HG02642 (cell line): Measurements from ENCODE around the gene UBE2G2.

Source experiments
- ATAC-seq: cut with Tn5 transposase; IDR thresholded peaks from one replicate; pipeline ENCODE4 v1.9.1; 2021; ENCODE audit warnings: mild to moderate bottlenecking; ENCODE audit not compliant: unreplicated experiment, poor library complexity

UBE2G2 gene

GRCh38 chr21:44792702-44793591 is 8.7 kb downstream of the UBE2G2 start:
- ATAC-seq, result no peak

DNA sequence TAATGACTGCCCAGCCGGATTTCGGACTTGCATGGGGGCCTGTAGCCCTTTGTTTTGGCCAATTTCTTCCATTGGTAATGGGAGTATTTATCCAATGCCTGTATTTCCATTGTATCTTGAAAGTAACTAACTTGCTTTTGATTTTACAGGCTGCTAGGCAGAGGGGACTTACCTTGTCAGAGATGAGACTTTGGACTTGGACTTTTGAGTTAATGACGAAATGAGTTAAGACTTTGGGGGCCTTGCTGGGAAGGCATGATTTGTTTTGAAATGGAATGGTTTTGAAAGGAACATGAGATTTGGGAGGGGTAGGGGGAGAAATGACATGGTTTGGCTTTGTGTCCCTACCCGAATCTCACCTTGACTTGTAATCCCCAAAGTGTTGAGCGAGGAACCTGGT is 9.6 kb downstream of the UBE2G2 start:
- no peak for ATAC-seq

- no peak for ATAC-seq
These were observed 10.4 kb downstream of the UBE2G2 start for GRCh38 chr21:44791246-44791645.

- ATAC-seq, result no peak
These were observed 11.3 kb downstream of the UBE2G2 start for GRCh38 chr21:44790368-44790767.

- ATAC-seq, result no peak
These were observed 11.7 kb downstream of the UBE2G2 start for GRCh38 chr21:44789880-44790279.

DNA sequence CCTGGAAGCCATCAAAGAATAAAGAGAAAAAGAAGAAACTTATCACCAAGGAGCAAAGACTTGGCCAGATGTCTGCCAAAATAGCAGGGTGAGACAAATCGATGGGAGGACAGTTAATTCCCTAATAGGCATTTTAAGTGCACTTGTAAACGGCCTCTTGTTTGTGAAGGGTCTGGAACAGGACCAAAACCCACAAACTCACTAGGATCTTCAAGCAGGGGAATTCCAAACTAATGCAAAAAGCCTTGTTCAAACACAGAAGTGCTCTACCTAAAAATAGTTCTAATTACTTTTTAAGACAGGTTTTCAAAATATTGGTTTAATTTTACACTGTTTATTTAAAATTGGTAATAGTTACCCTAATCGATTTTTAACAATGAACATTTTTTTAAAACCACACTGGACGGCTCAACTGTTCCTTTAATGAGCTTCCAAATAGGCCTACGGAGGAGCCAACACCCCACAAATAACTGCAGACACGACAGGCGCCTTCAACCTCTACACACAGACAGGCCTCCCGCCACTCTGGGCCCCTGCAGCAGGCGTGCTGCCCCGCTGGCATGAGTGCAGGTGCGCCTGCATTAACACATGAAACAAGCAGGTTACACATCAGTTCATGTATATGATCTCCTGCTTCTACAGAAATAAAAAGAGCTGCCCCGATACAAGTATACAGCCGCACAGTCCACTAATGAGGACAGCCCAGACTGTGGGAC is 15.8 kb downstream of the UBE2G2 start:
- no peak for ATAC-seq

DNA sequence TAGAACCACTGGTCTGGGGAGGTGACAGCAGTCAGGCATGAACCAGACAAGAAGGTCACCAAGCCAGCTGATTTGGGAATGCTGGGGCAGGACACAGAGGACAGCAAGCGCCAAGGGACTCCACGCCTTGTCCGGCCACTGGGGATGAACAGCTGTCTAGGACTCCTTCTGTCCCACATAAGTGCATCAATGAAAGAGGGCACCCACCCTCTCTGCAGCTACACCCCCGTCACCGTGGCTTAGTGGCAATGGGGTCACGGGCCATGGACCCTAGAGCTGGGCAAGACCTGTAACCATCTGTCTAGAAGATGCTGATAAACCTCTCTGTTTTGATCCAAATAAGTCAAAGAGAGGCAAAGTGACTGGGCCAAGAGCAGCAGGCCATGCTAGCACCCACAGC is 16.8 kb downstream of the UBE2G2 start:
- no peak for ATAC-seq

DNA sequence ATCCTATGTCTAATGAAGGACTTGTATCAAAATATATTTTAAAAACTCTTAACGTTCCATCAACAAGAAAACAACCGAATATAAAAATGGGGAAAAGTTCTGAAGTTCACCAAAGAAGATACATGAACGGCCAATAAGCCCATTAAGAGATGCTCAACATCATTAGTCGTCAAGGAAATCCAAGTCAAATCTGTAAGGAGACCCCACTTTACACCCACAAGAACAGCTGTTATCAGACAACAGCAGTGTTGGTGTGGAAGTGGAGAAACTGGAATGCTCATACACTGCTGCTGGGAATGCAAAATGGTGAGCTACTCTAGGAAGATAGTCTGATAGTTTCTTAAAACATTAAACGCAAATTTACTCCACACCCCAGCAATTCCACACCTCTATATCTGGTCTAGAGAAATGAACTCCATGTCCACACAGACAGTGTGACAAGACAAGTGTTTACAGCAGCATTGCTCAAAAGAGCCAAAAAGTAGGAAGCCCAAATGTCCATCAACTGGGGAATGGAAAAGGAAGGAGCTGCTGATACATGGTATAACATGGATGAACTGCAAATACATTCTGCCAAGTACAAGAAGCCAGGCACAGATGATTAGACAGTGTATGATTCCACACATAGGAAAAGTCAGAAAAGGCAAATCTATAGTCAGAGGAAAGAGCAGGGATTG is 18.5 kb downstream of the UBE2G2 start:
- no peak for ATAC-seq

DNA sequence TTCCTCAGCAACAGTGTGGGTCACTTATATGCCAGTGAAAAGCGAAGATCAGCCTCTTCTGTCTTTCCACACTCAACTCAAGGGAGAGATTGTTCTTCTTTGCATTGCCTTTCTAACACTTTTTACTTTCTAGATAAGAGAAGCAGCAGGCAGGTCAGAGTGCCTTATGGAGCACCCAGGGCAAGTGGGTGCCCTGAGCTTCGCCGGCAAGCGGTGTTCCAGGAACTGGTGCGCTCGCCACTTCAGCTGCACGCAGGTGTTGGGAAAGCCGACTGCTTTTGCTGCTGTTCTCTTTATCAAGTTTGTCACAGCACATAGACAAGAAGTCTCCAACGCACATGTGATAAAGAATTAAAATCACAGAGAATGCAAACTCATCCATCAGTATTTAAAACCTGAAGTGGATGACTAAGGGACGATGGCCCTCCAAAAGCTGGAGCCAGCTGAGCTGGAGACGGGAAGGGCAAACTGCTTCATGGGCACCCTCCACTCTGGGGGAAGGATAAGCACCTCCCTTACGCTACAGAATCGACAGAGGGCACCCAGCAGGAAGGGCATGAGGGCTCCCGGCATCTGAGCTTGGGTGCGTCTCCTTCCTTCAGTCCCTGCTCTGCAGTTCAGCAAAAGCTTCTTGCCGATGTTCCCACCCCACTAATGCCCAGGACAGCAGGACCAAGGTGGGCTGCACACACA is 20.7 kb downstream of the UBE2G2 start:
- ATAC-seq, result no peak

- ATAC-seq, result no peak
These were observed 21.5 kb downstream of the UBE2G2 start for GRCh38 chr21:44780137-44780502.

DNA sequence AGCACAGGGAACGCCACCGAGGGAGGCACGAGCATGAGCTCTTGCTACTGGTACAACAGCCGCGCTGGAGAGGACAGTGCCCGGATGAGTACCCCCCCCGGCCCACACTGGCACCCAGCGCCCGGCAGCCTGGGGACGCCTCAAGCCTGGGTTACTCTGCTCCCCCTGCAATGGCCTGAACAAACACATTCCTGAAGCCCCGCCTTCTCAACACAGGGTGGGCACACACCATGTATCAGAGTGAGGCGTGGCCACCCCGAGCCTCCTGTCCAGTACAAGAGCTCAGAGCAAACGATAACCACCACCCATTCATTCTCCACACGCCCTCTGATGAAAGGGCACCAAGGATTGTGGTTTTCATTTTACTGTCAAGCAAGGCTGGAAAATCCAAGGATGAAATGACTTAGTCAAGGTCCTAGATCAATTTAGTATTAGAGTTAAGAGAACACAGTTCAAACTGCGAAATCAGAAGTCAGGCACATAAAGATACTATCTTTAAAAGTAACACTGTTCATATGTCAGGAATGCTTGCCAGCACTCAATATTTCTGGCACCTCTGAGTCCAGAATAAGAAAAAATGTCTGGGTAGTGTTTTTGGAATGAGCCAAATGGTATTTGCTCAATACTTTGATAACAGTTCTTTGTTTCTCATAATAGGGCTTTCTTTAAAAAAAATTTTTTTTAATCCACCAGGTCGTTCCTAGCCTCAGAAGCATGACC is 22.0 kb downstream of the UBE2G2 start:
- no peak for ATAC-seq

GRCh38 chr21:44778983-44779382 is 22.6 kb downstream of the UBE2G2 start:
- ATAC-seq, result no peak

DNA sequence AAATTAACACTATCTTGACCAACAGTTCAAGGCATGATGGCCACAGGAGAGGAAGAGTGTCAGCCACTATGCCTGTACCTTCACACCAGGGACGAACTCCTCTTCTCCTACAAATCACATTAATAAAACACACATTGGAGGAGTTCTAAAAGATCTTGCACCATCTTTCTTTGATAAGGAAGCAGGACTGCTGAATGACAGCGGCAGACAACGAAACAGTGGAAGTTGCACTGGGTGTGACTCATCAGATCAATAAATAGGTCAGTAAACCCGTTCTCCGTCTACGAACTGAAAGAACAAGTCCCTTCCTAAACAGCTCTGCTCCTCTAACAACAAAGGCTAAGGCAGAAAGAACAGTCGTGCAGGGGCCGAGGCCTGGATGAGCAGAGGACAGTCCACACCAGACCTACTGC is 23.1 kb downstream of the UBE2G2 start:
- no peak for ATAC-seq

GRCh38 chr21:44778094-44778493 is 23.5 kb downstream of the UBE2G2 start:
- ATAC-seq, result no peak

DNA sequence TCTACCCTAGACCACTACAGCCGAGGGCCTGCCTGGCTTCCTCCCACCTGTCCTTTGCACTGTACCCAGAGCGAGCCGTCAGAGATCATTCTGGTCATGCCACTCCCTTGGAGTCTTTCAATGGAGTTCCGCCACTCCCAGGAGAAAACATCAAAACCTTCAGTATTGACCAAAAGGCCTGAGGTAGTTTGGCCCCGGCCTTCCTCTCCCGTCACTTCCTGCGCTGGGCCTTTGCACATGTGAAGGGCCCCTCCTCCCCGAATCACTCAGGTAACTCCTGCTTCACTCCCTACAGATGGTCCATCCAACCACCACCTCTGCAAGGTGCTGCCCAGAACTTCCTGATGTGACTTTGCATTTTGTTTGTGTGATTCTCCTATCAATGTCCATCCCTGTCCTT is 26.6 kb downstream of the UBE2G2 start:
- ATAC-seq, result no peak

DNA sequence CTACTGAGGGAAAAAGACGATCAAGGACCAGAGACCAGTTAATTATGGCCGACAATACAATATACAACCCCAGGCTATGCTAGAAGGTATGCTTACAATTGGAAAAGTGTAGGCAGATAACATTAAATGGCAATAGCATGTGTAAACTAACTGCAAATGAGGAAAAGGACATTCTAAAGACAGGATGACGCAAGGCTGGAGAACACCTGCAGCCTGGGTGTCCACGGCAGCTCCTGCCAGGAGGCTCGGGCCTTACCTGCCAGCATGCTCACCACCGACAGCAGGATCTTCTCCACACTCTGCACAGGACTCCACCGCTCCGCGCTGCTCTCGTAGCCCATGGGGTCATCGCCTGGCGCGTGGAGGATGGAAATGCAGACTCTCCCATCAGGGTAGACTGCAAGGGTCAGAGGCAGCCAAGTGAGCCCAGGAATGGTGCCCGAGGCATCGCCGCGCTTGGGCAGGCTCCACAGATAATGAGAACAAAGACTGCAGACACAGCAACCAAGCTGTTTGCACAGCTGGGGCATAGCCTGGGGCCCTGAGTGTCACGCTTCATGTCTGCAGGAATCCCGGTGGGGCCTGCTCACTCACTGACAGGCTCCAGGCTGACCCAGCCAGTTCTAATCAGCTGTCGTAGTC is 28.2 kb downstream of the UBE2G2 start:
- no peak for ATAC-seq

- ATAC-seq, result no peak
These were observed 29.6 kb downstream of the UBE2G2 start for GRCh38 chr21:44771896-44772525.

- no peak for ATAC-seq
These were observed 33.5 kb downstream of the UBE2G2 start for GRCh38 chr21:44767834-44768831.
